ENCODE data around the gene PCBP2.

- TF ChIP-seq POLR2A (IDR thresholded peaks at IDR 0.05), result no peak
- TF ChIP-seq CTCF (IDR thresholded peaks at IDR 0.05), result no peak
- no peak for TF ChIP-seq EP300 (IDR thresholded peaks at IDR 0.05)
Observed at GRCh38 chr12:53505555-53506449, 53.9 kb downstream of the PCBP2 start.

Measured in tibial nerve (tissue), 4 donors.